Vagina (tissue), 2 donors: ENCODE measurements around the gene CEP85L. TPM values are rescaled to one million over a fixed set of nuclear protein-coding genes. Genes with fewer than 3 reads are reported as not detected.

Source experiments
- DNase-seq, 2 donors: peaks; one replicate each; pipeline ENCODE4 v3.0.0-alpha.2; 2017; ENCODE audit errors: extremely low spot score in 2 of 2
- H3K27ac ChIP-seq: fragments of 200-600 bp; sonication (generic); one replicate; pipeline ENCODE4 v1.5.1; 2019
- H3K27me3 ChIP-seq: fragments of 200-600 bp; sonication (generic); one replicate; pipeline ENCODE4 v1.5.1; 2019
- H3K36me3 ChIP-seq, 2 donors: fragments of 200-600 bp; sonication (generic); one replicate each; pipeline ENCODE4 v1.5.1; 2017 to 2019
- H3K4me1 ChIP-seq: fragments of 200-600 bp; sonication (generic); one replicate; pipeline ENCODE4 v1.5.1; 2019
- H3K4me3 ChIP-seq, 2 donors: fragments of 200-600 bp; sonication (generic); 1 replicate in 1 of 2; 2 replicates in 1 of 2; pipeline ENCODE4 v1.5.1; 2016 to 2019
- H3K9me3 ChIP-seq: fragments of 200-600 bp; sonication (generic); one replicate; pipeline ENCODE4 v1.5.1; 2019
- CTCF ChIP-seq, 3 experiments: fragments of 450-650 bp in 2 of 3; fragments of 200-600 bp in 1 of 3; sonication (generic) in 1 of 3; IDR thresholded peaks; one replicate each; pipeline ENCODE4 v1.5.1; 2017 to 2019; ENCODE audit warnings: antibody characterized with exemption in 3 of 3, mild to moderate bottlenecking in 2 of 3, moderate library complexity in 2 of 3
- POLR2A ChIP-seq, 2 donors: fragments of 450-650 bp; IDR thresholded peaks; one replicate each; pipeline ENCODE4 v1.6.1; 2017; ENCODE audit warnings: antibody characterized with exemption in 2 of 2, mild to moderate bottlenecking in 2 of 2, moderate library complexity in 2 of 2
- POLR2AphosphoS5 ChIP-seq, 2 donors: sonication (generic); formaldehyde crosslinking; IDR thresholded peaks; one replicate each; pipeline ENCODE4 v1.9.0; 2017; ENCODE audit warnings: antibody characterized with exemption in 2 of 2, mild to moderate bottlenecking in 2 of 2, low read depth in 1 of 2; ENCODE audit not compliant: insufficient read depth in 1 of 2
- intact Hi-C: fragments of 100-400 bp; cut with DNase I; formaldehyde crosslinking; loops from one replicate; pipeline ENCODE4 v1.15.1; 2023
- total RNA-seq: library from RNA; depleted of rRNA; stranded (reverse); fragments of >200 nt; gene quantifications from one replicate; pipeline ENCODE4 v1.2.3, GENCODE V29; 2016

Gene CEP85L
- total RNA-seq, 1 donor from 2014 or later, result 11.8 TPM

GRCh38 chr6:118468682-118469465 is 182.5 kb downstream of the CEP85L start:
- no peak for DNase-seq
- Histone ChIP-seq H3K36me3 (peaks cover 0 to 7% of the 10 kb centered on the region in 2 donors), H3K9me3 (no peaks in the 10 kb centered on the region), H3K4me3 (no peak overlapping the region), H3K27me3 (no peaks in the 10 kb centered on the region), H3K4me1 (no peaks in the 10 kb centered on the region), H3K27ac (no peak overlapping the region)
- intact Hi-C loops, result no loop called here
- TF ChIP-seq POLR2A (IDR thresholded peaks at IDR 0.05) (no peak), CTCF (IDR thresholded peaks at IDR 0.05) (no peak), POLR2AphosphoS5 (IDR thresholded peaks at IDR 0.05; ENCODE audit: insufficient read depth in 1 of 2, low read depth in 1 of 2) (no peak)

GRCh38 chr6:118467181-118467580 is 184.2 kb downstream of the CEP85L start:
- Histone ChIP-seq H3K9me3 (no peaks in the 10 kb centered on the region), H3K4me3 (no peak overlapping the region), H3K4me1 (no peaks in the 10 kb centered on the region), H3K27me3 (no peaks in the 10 kb centered on the region), H3K27ac (no peak overlapping the region), H3K36me3 (peaks cover 0 to 7% of the 10 kb centered on the region in 2 donors)
- TF ChIP-seq CTCF (IDR thresholded peaks at IDR 0.05) (no peak), POLR2AphosphoS5 (IDR thresholded peaks at IDR 0.05; ENCODE audit: insufficient read depth in 1 of 2, low read depth in 1 of 2) (no peak), POLR2A (IDR thresholded peaks at IDR 0.05) (no peak)
- no peak for DNase-seq
- intact Hi-C loops, result no loop called here

GRCh38 chr6:118464620-118465019 is 186.8 kb downstream of the CEP85L start:
- intact Hi-C loops, result no loop called here
- H3K27me3 ChIP-seq, result no peaks in the 10 kb centered on the region
- TF ChIP-seq POLR2AphosphoS5 (IDR thresholded peaks at IDR 0.05; ENCODE audit: insufficient read depth in 1 of 2, low read depth in 1 of 2) (no peak), POLR2A (IDR thresholded peaks at IDR 0.05) (no peak), CTCF (IDR thresholded peaks at IDR 0.05) (no peak)
- no peak for DNase-seq
- no peak overlapping the region for H3K27ac ChIP-seq
- no peaks in the 10 kb centered on the region for H3K9me3 ChIP-seq
- H3K4me3 ChIP-seq, result no peak overlapping the region
- H3K4me1 ChIP-seq, result no peaks in the 10 kb centered on the region
- peaks cover 0 to 7% of the 10 kb centered on the region in 2 donors for H3K36me3 ChIP-seq

GRCh38 chr6:118460958-118461470 is 190.4 kb downstream of the CEP85L start:
- H3K4me1 ChIP-seq, result no peaks in the 10 kb centered on the region
- TF ChIP-seq POLR2A (IDR thresholded peaks at IDR 0.05), result no peak
- TF ChIP-seq CTCF (IDR thresholded peaks at IDR 0.05), result no peak
- no peak for TF ChIP-seq POLR2AphosphoS5 (IDR thresholded peaks at IDR 0.05; ENCODE audit: insufficient read depth in 1 of 2, low read depth in 1 of 2)
- H3K27ac ChIP-seq, result no peak overlapping the region
- intact Hi-C loops, result no loop called here
- no peak for DNase-seq
- no peaks in the 10 kb centered on the region for H3K36me3 ChIP-seq
- no peaks in the 10 kb centered on the region for H3K9me3 ChIP-seq
- H3K27me3 ChIP-seq, result no peaks in the 10 kb centered on the region
- H3K4me3 ChIP-seq, result no peak overlapping the region

- Histone ChIP-seq H3K4me3 (no peak overlapping the region), H3K4me1 (no peaks in the 10 kb centered on the region), H3K27me3 (no peaks in the 10 kb centered on the region), H3K9me3 (peaks cover 12% of the 10 kb centered on the region), H3K27ac (no peak overlapping the region), H3K36me3 (no peaks in the 10 kb centered on the region)
- intact Hi-C loops, result no loop called here
- TF ChIP-seq CTCF (IDR thresholded peaks at IDR 0.05) (no peak), POLR2AphosphoS5 (IDR thresholded peaks at IDR 0.05; ENCODE audit: insufficient read depth in 1 of 2, low read depth in 1 of 2) (no peak), POLR2A (IDR thresholded peaks at IDR 0.05) (no peak)
- DNase-seq, result no peak
Measured at GRCh38 chr6:118456982-118457381, 194.4 kb downstream of the CEP85L start.
